ENCODE measurements around the gene TXNDC11. TPM values are rescaled to one million over a fixed set of nuclear protein-coding genes. Genes with fewer than 3 reads are reported as not detected.

Gene TXNDC11
- polyA plus RNA-seq, 4 donors: 47.6 to 73.4 (median 49.7) TPM

- Histone ChIP-seq H3K9me3 (ENCODE audit: control insufficient read depth in 2 of 2, insufficient read depth in 1 of 2, low read depth in 1 of 2, low read length in 1 of 2) (no peaks in the 10 kb centered on the region), H3K27ac (ENCODE audit: low read depth in 1 of 3, low read length in 2 of 3) (no peak overlapping the region), H3K36me3 (ENCODE audit: control insufficient read depth in 3 of 3, insufficient read depth in 2 of 3, low read depth in 1 of 3, low read length in 3 of 3) (peaks cover under 1 to 60% (median 26%) of the 10 kb centered on the region in 3 donors), H3K4me1 (ENCODE audit: control insufficient read depth in 3 of 3, insufficient read depth in 2 of 3, low read depth in 1 of 3, low read length in 2 of 3) (no peaks in the 10 kb centered on the region), H3K4me3 (ENCODE audit: low read depth in 1 of 3, low read length in 3 of 3) (no peak overlapping the region), H3K27me3 (ENCODE audit: control insufficient read depth in 3 of 3, insufficient read depth in 3 of 3, low read length in 3 of 3) (no peaks in the 10 kb centered on the region)
- WGBS, 3 donors: 92 to 93% (median 93%) methylated on average over 12 of the region's 12 CpGs
- no peak for FAIRE-seq
- no peak for DNase-seq
Observed at GRCh38 chr16:11696266-11697012, 46.2 kb downstream of the TXNDC11 start.

GRCh38 chr16:11692651-11693050, 50.0 kb downstream of the TXNDC11 start:
- no peak for FAIRE-seq
- Histone ChIP-seq H3K27ac (ENCODE audit: low read depth in 1 of 3, low read length in 2 of 3) (no peak overlapping the region), H3K9me3 (ENCODE audit: control insufficient read depth in 2 of 2, insufficient read depth in 1 of 2, low read depth in 1 of 2, low read length in 1 of 2) (no peaks in the 10 kb centered on the region), H3K36me3 (ENCODE audit: control insufficient read depth in 3 of 3, insufficient read depth in 2 of 3, low read depth in 1 of 3, low read length in 3 of 3) (peaks cover 7 to 55% (median 34%) of the 10 kb centered on the region in 3 donors), H3K4me1 (ENCODE audit: control insufficient read depth in 3 of 3, insufficient read depth in 2 of 3, low read depth in 1 of 3, low read length in 2 of 3) (no peaks in the 10 kb centered on the region), H3K27me3 (ENCODE audit: control insufficient read depth in 3 of 3, insufficient read depth in 3 of 3, low read length in 3 of 3) (no peaks in the 10 kb centered on the region), H3K4me3 (ENCODE audit: low read depth in 1 of 3, low read length in 3 of 3) (no peak overlapping the region)
- no peak for DNase-seq
- 84 to 95% (median 86%) methylated on average over 6 of the region's 6 CpGs for WGBS, 3 donors

- 85 to 89% (median 86%) methylated on average over 8 of the region's 8 CpGs for WGBS, 3 donors
- DNase-seq (no peak), FAIRE-seq (no peak)
- Histone ChIP-seq H3K9me3 (ENCODE audit: control insufficient read depth in 2 of 2, insufficient read depth in 1 of 2, low read depth in 1 of 2, low read length in 1 of 2) (no peaks in the 10 kb centered on the region), H3K4me3 (ENCODE audit: low read depth in 1 of 3, low read length in 3 of 3) (no peak overlapping the region), H3K27me3 (ENCODE audit: control insufficient read depth in 3 of 3, insufficient read depth in 3 of 3, low read length in 3 of 3) (no peaks in the 10 kb centered on the region), H3K27ac (ENCODE audit: low read depth in 1 of 3, low read length in 2 of 3) (no peak overlapping the region), H3K36me3 (ENCODE audit: control insufficient read depth in 3 of 3, insufficient read depth in 2 of 3, low read depth in 1 of 3, low read length in 3 of 3) (peaks cover 7 to 54% (median 34%) of the 10 kb centered on the region in 3 donors), H3K4me1 (ENCODE audit: control insufficient read depth in 3 of 3, insufficient read depth in 2 of 3, low read depth in 1 of 3, low read length in 2 of 3) (no peaks in the 10 kb centered on the region)
Observed at GRCh38 chr16:11692171-11692570, 50.5 kb downstream of the TXNDC11 start.

GRCh38 chr16:11691771-11692170, 50.9 kb downstream of the TXNDC11 start:
- Histone ChIP-seq H3K4me3 (ENCODE audit: low read depth in 1 of 3, low read length in 3 of 3) (no peak overlapping the region), H3K9me3 (ENCODE audit: control insufficient read depth in 2 of 2, insufficient read depth in 1 of 2, low read depth in 1 of 2, low read length in 1 of 2) (no peaks in the 10 kb centered on the region), H3K36me3 (ENCODE audit: control insufficient read depth in 3 of 3, insufficient read depth in 2 of 3, low read depth in 1 of 3, low read length in 3 of 3) (peaks cover 7 to 51% (median 32%) of the 10 kb centered on the region in 3 donors), H3K27ac (ENCODE audit: low read depth in 1 of 3, low read length in 2 of 3) (no peak overlapping the region), H3K27me3 (ENCODE audit: control insufficient read depth in 3 of 3, insufficient read depth in 3 of 3, low read length in 3 of 3) (no peaks in the 10 kb centered on the region), H3K4me1 (ENCODE audit: control insufficient read depth in 3 of 3, insufficient read depth in 2 of 3, low read depth in 1 of 3, low read length in 2 of 3) (no peaks in the 10 kb centered on the region)
- FAIRE-seq: no peak
- WGBS, 3 donors: 93 to 94% (median 93%) methylated on average over 15 of the region's 15 CpGs
- no peak for DNase-seq

- H3K27ac ChIP-seq (ENCODE audit: low read depth in 1 of 3, low read length in 2 of 3): no peak overlapping the region
- no peaks in the 10 kb centered on the region for H3K4me1 ChIP-seq (ENCODE audit: control insufficient read depth in 3 of 3, insufficient read depth in 2 of 3, low read depth in 1 of 3, low read length in 2 of 3)
- no peak for FAIRE-seq
- no peak for DNase-seq
- H3K9me3 ChIP-seq (ENCODE audit: control insufficient read depth in 2 of 2, insufficient read depth in 1 of 2, low read depth in 1 of 2, low read length in 1 of 2): no peaks in the 10 kb centered on the region
- H3K36me3 ChIP-seq (ENCODE audit: control insufficient read depth in 3 of 3, insufficient read depth in 2 of 3, low read depth in 1 of 3, low read length in 3 of 3): peaks cover 7 to 46% (median 28%) of the 10 kb centered on the region in 3 donors
- H3K27me3 ChIP-seq (ENCODE audit: control insufficient read depth in 3 of 3, insufficient read depth in 3 of 3, low read length in 3 of 3): no peaks in the 10 kb centered on the region
- H3K4me3 ChIP-seq (ENCODE audit: low read depth in 1 of 3, low read length in 3 of 3): no peak overlapping the region
- 90 to 97% (median 93%) methylated on average over 5 of the region's 5 CpGs for WGBS, 3 donors
Observed at GRCh38 chr16:11691235-11691634, 51.4 kb downstream of the TXNDC11 start.

- H3K4me1 ChIP-seq (ENCODE audit: control insufficient read depth in 3 of 3, insufficient read depth in 2 of 3, low read depth in 1 of 3, low read length in 2 of 3): no peaks in the 10 kb centered on the region
- H3K4me3 ChIP-seq (ENCODE audit: low read depth in 1 of 3, low read length in 3 of 3): no peak overlapping the region
- WGBS, 3 donors: 74 to 85% (median 74%) methylated on average over 3 of the region's 3 CpGs
- H3K9me3 ChIP-seq (ENCODE audit: control insufficient read depth in 2 of 2, insufficient read depth in 1 of 2, low read depth in 1 of 2, low read length in 1 of 2): no peaks in the 10 kb centered on the region
- no peak for DNase-seq
- H3K27me3 ChIP-seq (ENCODE audit: control insufficient read depth in 3 of 3, insufficient read depth in 3 of 3, low read length in 3 of 3): no peaks in the 10 kb centered on the region
- peaks cover 14 to 44% (median 22%) of the 10 kb centered on the region in 3 donors for H3K36me3 ChIP-seq (ENCODE audit: control insufficient read depth in 3 of 3, insufficient read depth in 2 of 3, low read depth in 1 of 3, low read length in 3 of 3)
- no peak for FAIRE-seq
- no peak overlapping the region for H3K27ac ChIP-seq (ENCODE audit: low read depth in 1 of 3, low read length in 2 of 3)
Observed at GRCh38 chr16:11689031-11689840, 53.4 kb downstream of the TXNDC11 start.

- Histone ChIP-seq H3K27me3 (ENCODE audit: control insufficient read depth in 3 of 3, insufficient read depth in 3 of 3, low read length in 3 of 3) (no peaks in the 10 kb centered on the region), H3K4me3 (ENCODE audit: low read depth in 1 of 3, low read length in 3 of 3) (no peak overlapping the region), H3K27ac (ENCODE audit: low read depth in 1 of 3, low read length in 2 of 3) (no peak overlapping the region), H3K4me1 (ENCODE audit: control insufficient read depth in 3 of 3, insufficient read depth in 2 of 3, low read depth in 1 of 3, low read length in 2 of 3) (no peaks in the 10 kb centered on the region), H3K9me3 (ENCODE audit: control insufficient read depth in 2 of 2, insufficient read depth in 1 of 2, low read depth in 1 of 2, low read length in 1 of 2) (no peaks in the 10 kb centered on the region), H3K36me3 (ENCODE audit: control insufficient read depth in 3 of 3, insufficient read depth in 2 of 3, low read depth in 1 of 3, low read length in 3 of 3) (peaks cover 14 to 42% (median 25%) of the 10 kb centered on the region in 3 donors)
- FAIRE-seq (no peak), DNase-seq (no peak)
- 73 to 88% (median 84%) methylated on average over 1 of the region's 1 CpG for WGBS, 3 donors
Observed at GRCh38 chr16:11688520-11688886, 54.2 kb downstream of the TXNDC11 start.

GRCh38 chr16:11687601-11688519, 54.8 kb downstream of the TXNDC11 start:
- Histone ChIP-seq H3K27ac (ENCODE audit: low read depth in 1 of 3, low read length in 2 of 3) (no peak overlapping the region), H3K27me3 (ENCODE audit: control insufficient read depth in 3 of 3, insufficient read depth in 3 of 3, low read length in 3 of 3) (no peaks in the 10 kb centered on the region), H3K36me3 (ENCODE audit: control insufficient read depth in 3 of 3, insufficient read depth in 2 of 3, low read depth in 1 of 3, low read length in 3 of 3) (peaks cover 14 to 45% (median 27%) of the 10 kb centered on the region in 3 donors), H3K9me3 (ENCODE audit: control insufficient read depth in 2 of 2, insufficient read depth in 1 of 2, low read depth in 1 of 2, low read length in 1 of 2) (no peaks in the 10 kb centered on the region), H3K4me1 (ENCODE audit: control insufficient read depth in 3 of 3, insufficient read depth in 2 of 3, low read depth in 1 of 3, low read length in 2 of 3) (peaks cover 0 to under 1% (median 0%) of the 10 kb centered on the region in 3 donors), H3K4me3 (ENCODE audit: low read depth in 1 of 3, low read length in 3 of 3) (no peak overlapping the region)
- DNase-seq (no peak), FAIRE-seq (no peak)
- 87 to 93% (median 90%) methylated on average over 13 of the region's 13 CpGs for WGBS, 3 donors
